ENCODE data around the gene VAC14. TPM values are rescaled to one million over a fixed set of nuclear protein-coding genes. Genes with fewer than 3 reads are reported as not detected.
A peak's percentile ranks its signal among the peaks of the same experiment; 100 is the strongest.

Gene VAC14
- total and polyA plus RNA-seq, 4 experiments from 2014 or later = 30.0 to 41.8 (median 39.2) TPM

- Mint-ChIP-seq H3K27me3 (no peaks in the 10 kb centered on the region), H3K9me3 (no peaks in the 10 kb centered on the region), H3K4me1 (peaks cover 0 to 5% (median 1%) of the 10 kb centered on the region in 4 donors), H3K27ac (peak overlapping the region in 2 of 7 donors; percentile 48 to 64), H3K36me3 (peaks cover 5 to 26% of the 10 kb centered on the region in 2 donors), H3K4me3 (no peak overlapping the region)
- no peak for DNase-seq
- no peaks in the 10 kb centered on the region for H3K36me3 ChIP-seq (ENCODE audit: insufficient read depth, low read length)
- ChIA-PET CTCF (ENCODE audit: partially characterized antibody) (no interaction called here), POLR2A (ENCODE audit: partially characterized antibody) (no interaction called here)
- no peaks in the 10 kb centered on the region for H3K27me3 ChIP-seq (ENCODE audit: insufficient read depth, low read length)
- H3K9me3 ChIP-seq (ENCODE audit: control insufficient read depth in 1 of 2, low read length in 2 of 2) = no peaks in the 10 kb centered on the region
- H3K4me1 ChIP-seq (ENCODE audit: insufficient read depth, low read length) = no peaks in the 10 kb centered on the region
- no peak overlapping the region for H3K27ac ChIP-seq (ENCODE audit: low read depth, low read length)
- intact Hi-C loops (cut with micrococcal nuclease) = no loop called here
- no peak overlapping the region for H3K4me3 ChIP-seq (ENCODE audit: low read length in 2 of 2)
Measured at GRCh38 chr16:70703835-70704381, 97.0 kb downstream of the VAC14 start.

GRCh38 chr16:70703041-70703834 lies 97.7 kb downstream of the VAC14 start:
- no peaks in the 10 kb centered on the region for H3K27me3 ChIP-seq (ENCODE audit: insufficient read depth, low read length)
- H3K9me3 ChIP-seq (ENCODE audit: control insufficient read depth in 1 of 2, low read length in 2 of 2) = no peaks in the 10 kb centered on the region
- intact Hi-C loops (cut with micrococcal nuclease) = no loop called here
- no peak overlapping the region for H3K27ac ChIP-seq (ENCODE audit: low read depth, low read length)
- Mint-ChIP-seq H3K27me3 (no peaks in the 10 kb centered on the region), H3K4me1 (peaks cover 0 to 5% (median 1%) of the 10 kb centered on the region in 4 donors), H3K4me3 (no peak overlapping the region), H3K27ac (peak overlapping the region in 1 of 7 donors; percentile 63), H3K36me3 (peaks cover 6 to 22% of the 10 kb centered on the region in 2 donors), H3K9me3 (no peaks in the 10 kb centered on the region)
- no peak overlapping the region for H3K4me3 ChIP-seq (ENCODE audit: low read length in 2 of 2)
- no peak for DNase-seq
- H3K4me1 ChIP-seq (ENCODE audit: insufficient read depth, low read length) = no peaks in the 10 kb centered on the region
- H3K36me3 ChIP-seq (ENCODE audit: insufficient read depth, low read length) = no peaks in the 10 kb centered on the region
- ChIA-PET CTCF (ENCODE audit: partially characterized antibody) (no interaction called here), POLR2A (ENCODE audit: partially characterized antibody) (no interaction called here)

- no peaks in the 10 kb centered on the region for H3K36me3 ChIP-seq (ENCODE audit: insufficient read depth, low read length)
- intact Hi-C loops (cut with micrococcal nuclease) = no loop called here
- H3K9me3 ChIP-seq (ENCODE audit: control insufficient read depth in 1 of 2, low read length in 2 of 2) = no peaks in the 10 kb centered on the region
- no peak overlapping the region for H3K4me3 ChIP-seq (ENCODE audit: low read length in 2 of 2)
- Mint-ChIP-seq H3K4me1 (peaks cover 0 to 5% (median 1%) of the 10 kb centered on the region in 4 donors), H3K27me3 (no peaks in the 10 kb centered on the region), H3K4me3 (no peak overlapping the region), H3K27ac (no peak overlapping the region), H3K36me3 (peaks cover 6 to 19% of the 10 kb centered on the region in 2 donors), H3K9me3 (no peaks in the 10 kb centered on the region)
- no peaks in the 10 kb centered on the region for H3K4me1 ChIP-seq (ENCODE audit: insufficient read depth, low read length)
- CTCF ChIA-PET (ENCODE audit: partially characterized antibody) = no interaction called here
- H3K27me3 ChIP-seq (ENCODE audit: insufficient read depth, low read length) = no peaks in the 10 kb centered on the region
- H3K27ac ChIP-seq (ENCODE audit: low read depth, low read length) = no peak overlapping the region
- no peak for DNase-seq
- POLR2A ChIA-PET (ENCODE audit: partially characterized antibody) = no interaction called here
Measured at GRCh38 chr16:70702624-70703023, 98.3 kb downstream of the VAC14 start.

- no peak overlapping the region for H3K4me3 ChIP-seq (ENCODE audit: low read length in 2 of 2)
- no peaks in the 10 kb centered on the region for H3K36me3 ChIP-seq (ENCODE audit: insufficient read depth, low read length)
- H3K4me1 ChIP-seq (ENCODE audit: insufficient read depth, low read length) = no peaks in the 10 kb centered on the region
- H3K27ac Mint-ChIP-seq = peak overlapping the region in 2 of 7 donors; percentile 56 to 59
- no peaks in the 10 kb centered on the region for H3K27me3 Mint-ChIP-seq
- no peaks in the 10 kb centered on the region for H3K9me3 ChIP-seq (ENCODE audit: control insufficient read depth in 1 of 2, low read length in 2 of 2)
- peaks cover 0 to 5% (median 2%) of the 10 kb centered on the region in 4 donors for H3K4me1 Mint-ChIP-seq
- H3K27ac ChIP-seq (ENCODE audit: low read depth, low read length) = no peak overlapping the region
- CTCF ChIA-PET (ENCODE audit: partially characterized antibody) = no interaction called here
- DNase-seq = no peak
- peaks cover 6 to 19% of the 10 kb centered on the region in 2 donors for H3K36me3 Mint-ChIP-seq
- H3K27me3 ChIP-seq (ENCODE audit: insufficient read depth, low read length) = no peaks in the 10 kb centered on the region
- intact Hi-C loops (cut with micrococcal nuclease) = no loop called here
- POLR2A ChIA-PET (ENCODE audit: partially characterized antibody) = no interaction called here
- H3K9me3 Mint-ChIP-seq = no peaks in the 10 kb centered on the region
- H3K4me3 Mint-ChIP-seq = no peak overlapping the region
Measured at GRCh38 chr16:70701998-70702397, 99.0 kb downstream of the VAC14 start.

GRCh38 chr16:70701596-70701995 lies 99.4 kb downstream of the VAC14 start:
- Histone ChIP-seq H3K4me1 (ENCODE audit: insufficient read depth, low read length) (no peaks in the 10 kb centered on the region), H3K9me3 (ENCODE audit: control insufficient read depth in 1 of 2, low read length in 2 of 2) (no peaks in the 10 kb centered on the region), H3K4me3 (ENCODE audit: low read length in 2 of 2) (no peak overlapping the region), H3K36me3 (ENCODE audit: insufficient read depth, low read length) (no peaks in the 10 kb centered on the region), H3K27me3 (ENCODE audit: insufficient read depth, low read length) (no peaks in the 10 kb centered on the region), H3K27ac (ENCODE audit: low read depth, low read length) (no peak overlapping the region)
- ChIA-PET CTCF (ENCODE audit: partially characterized antibody) (no interaction called here), POLR2A (ENCODE audit: partially characterized antibody) (no interaction called here)
- DNase-seq = no peak
- H3K27me3 Mint-ChIP-seq = no peaks in the 10 kb centered on the region
- H3K27ac Mint-ChIP-seq = peak overlapping the region in 2 of 7 donors; percentile 56 to 58
- peaks cover 0 to 5% (median 3%) of the 10 kb centered on the region in 4 donors for H3K4me1 Mint-ChIP-seq
- H3K36me3 Mint-ChIP-seq = peaks cover 6 to 19% of the 10 kb centered on the region in 2 donors
- no peaks in the 10 kb centered on the region for H3K9me3 Mint-ChIP-seq
- intact Hi-C loops (cut with micrococcal nuclease) = no loop called here
- no peak overlapping the region for H3K4me3 Mint-ChIP-seq

- no peaks in the 10 kb centered on the region for H3K27me3 ChIP-seq (ENCODE audit: insufficient read depth, low read length)
- CTCF ChIA-PET (ENCODE audit: partially characterized antibody) = no interaction called here
- intact Hi-C loops (cut with micrococcal nuclease) = no loop called here
- no peaks in the 10 kb centered on the region for H3K36me3 ChIP-seq (ENCODE audit: insufficient read depth, low read length)
- no peak overlapping the region for H3K4me3 Mint-ChIP-seq
- H3K27me3 Mint-ChIP-seq = no peaks in the 10 kb centered on the region
- DNase-seq = no peak
- H3K4me3 ChIP-seq (ENCODE audit: low read length in 2 of 2) = no peak overlapping the region
- H3K9me3 Mint-ChIP-seq = no peaks in the 10 kb centered on the region
- H3K9me3 ChIP-seq (ENCODE audit: control insufficient read depth in 1 of 2, low read length in 2 of 2) = no peaks in the 10 kb centered on the region
- H3K4me1 Mint-ChIP-seq = peaks cover 0 to 5% (median 3%) of the 10 kb centered on the region in 4 donors
- peak overlapping the region in 1 of 7 donors; percentile 47 for H3K27ac Mint-ChIP-seq
- no peak overlapping the region for H3K27ac ChIP-seq (ENCODE audit: low read depth, low read length)
- POLR2A ChIA-PET (ENCODE audit: partially characterized antibody) = no interaction called here
- no peaks in the 10 kb centered on the region for H3K4me1 ChIP-seq (ENCODE audit: insufficient read depth, low read length)
- peaks cover 6 to 19% of the 10 kb centered on the region in 2 donors for H3K36me3 Mint-ChIP-seq
Measured at GRCh38 chr16:70701036-70701435, 99.9 kb downstream of the VAC14 start.

GRCh38 chr16:70700101-70701020 lies 100.6 kb downstream of the VAC14 start:
- CTCF ChIA-PET (ENCODE audit: partially characterized antibody) = no interaction called here
- DNase-seq = no peak
- Histone ChIP-seq H3K27me3 (ENCODE audit: insufficient read depth, low read length) (no peaks in the 10 kb centered on the region), H3K9me3 (ENCODE audit: control insufficient read depth in 1 of 2, low read length in 2 of 2) (no peaks in the 10 kb centered on the region), H3K4me3 (ENCODE audit: low read length in 2 of 2) (no peak overlapping the region), H3K27ac (ENCODE audit: low read depth, low read length) (no peak overlapping the region), H3K36me3 (ENCODE audit: insufficient read depth, low read length) (no peaks in the 10 kb centered on the region), H3K4me1 (ENCODE audit: insufficient read depth, low read length) (no peaks in the 10 kb centered on the region)
- POLR2A ChIA-PET (ENCODE audit: partially characterized antibody) = no interaction called here
- H3K4me1 Mint-ChIP-seq = peaks cover 0 to 5% (median 4%) of the 10 kb centered on the region in 4 donors
- H3K4me3 Mint-ChIP-seq = no peak overlapping the region
- intact Hi-C loops (cut with micrococcal nuclease) = no loop called here
- peaks cover 6 to 24% of the 10 kb centered on the region in 2 donors for H3K36me3 Mint-ChIP-seq
- H3K9me3 Mint-ChIP-seq = no peaks in the 10 kb centered on the region
- no peak overlapping the region for H3K27ac Mint-ChIP-seq
- H3K27me3 Mint-ChIP-seq = no peaks in the 10 kb centered on the region
